OCI-LY1 (cell line): ENCODE data around the gene FOXB2.

Experiments
- CTCF ChIP-seq: fragments of 200-600 bp; sonication (generic), shearing (Covaris generic); IDR thresholded peaks from 2 replicates; pipeline ENCODE4 v1.5.1; 2017; ENCODE audit warnings: mild to moderate bottlenecking, antibody characterized with exemption, low read length, moderate library complexity, mixed read lengths
- EZH2 ChIP-seq: fragments of 200-600 bp; sonication (generic), shearing (Covaris generic); IDR thresholded peaks from 2 replicates; pipeline ENCODE4 v1.8.0; 2017; ENCODE audit warnings: borderline replicate concordance, mixed run types, mild to moderate bottlenecking, antibody characterized with exemption, low read length, moderate library complexity, mixed read lengths

GRCh38 chr9:76987594-76988200, 31.8 kb upstream of the FOXB2 start:
- TF ChIP-seq CTCF = peak; percentile 60
- no peak for TF ChIP-seq EZH2
